ENCODE results near the gene ZNF641.

ZNF641 gene

DNA sequence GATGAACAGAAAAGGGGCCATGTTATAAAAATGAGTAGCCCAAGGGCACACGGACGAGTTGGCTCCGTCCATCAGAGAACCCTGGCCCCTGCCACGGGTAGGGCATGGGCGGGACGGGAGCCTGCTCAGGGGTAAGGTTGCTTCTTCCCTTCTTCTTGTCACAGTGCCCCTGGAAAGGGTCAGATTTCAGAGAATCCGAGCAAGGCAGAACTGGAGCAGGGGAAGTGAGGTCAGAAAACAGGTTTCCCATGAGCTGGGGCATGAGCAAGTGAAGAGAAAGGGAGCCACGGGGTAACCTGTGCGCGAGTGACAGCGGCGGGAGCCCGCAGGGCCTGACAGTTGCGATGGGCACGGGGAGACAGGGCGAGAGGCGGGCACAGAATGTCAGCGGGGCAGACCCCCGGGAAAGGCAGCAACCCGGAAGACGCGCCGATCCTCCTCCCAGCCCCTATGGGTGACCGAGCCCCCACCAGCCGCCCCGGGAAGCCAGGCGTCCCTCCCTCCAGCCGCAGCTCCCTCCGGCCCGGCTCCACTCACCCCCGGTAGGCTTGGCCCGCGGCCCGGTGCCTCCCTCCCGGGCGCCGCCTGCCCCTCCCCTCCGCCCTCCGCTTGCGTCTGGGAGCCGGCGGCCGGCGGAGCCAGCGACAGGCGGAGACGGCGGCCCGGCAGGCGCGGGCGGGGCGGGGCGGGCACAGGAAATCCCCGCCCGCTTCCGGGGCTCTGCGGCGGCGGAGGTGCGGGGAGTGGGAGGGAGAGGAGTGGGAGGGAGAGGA lies at the start of gene ZNF641:
TSS of gene ZNF641 (minus strand) at position 671 of the 773 bp plus-strand sequence. CDS start 2,829 bp downstream, outside the sequence.
- H3K27ac ChIP-seq: peak within 1 kb of the TSS; percentile 91
- TF ChIP-seq, protein P1, sequence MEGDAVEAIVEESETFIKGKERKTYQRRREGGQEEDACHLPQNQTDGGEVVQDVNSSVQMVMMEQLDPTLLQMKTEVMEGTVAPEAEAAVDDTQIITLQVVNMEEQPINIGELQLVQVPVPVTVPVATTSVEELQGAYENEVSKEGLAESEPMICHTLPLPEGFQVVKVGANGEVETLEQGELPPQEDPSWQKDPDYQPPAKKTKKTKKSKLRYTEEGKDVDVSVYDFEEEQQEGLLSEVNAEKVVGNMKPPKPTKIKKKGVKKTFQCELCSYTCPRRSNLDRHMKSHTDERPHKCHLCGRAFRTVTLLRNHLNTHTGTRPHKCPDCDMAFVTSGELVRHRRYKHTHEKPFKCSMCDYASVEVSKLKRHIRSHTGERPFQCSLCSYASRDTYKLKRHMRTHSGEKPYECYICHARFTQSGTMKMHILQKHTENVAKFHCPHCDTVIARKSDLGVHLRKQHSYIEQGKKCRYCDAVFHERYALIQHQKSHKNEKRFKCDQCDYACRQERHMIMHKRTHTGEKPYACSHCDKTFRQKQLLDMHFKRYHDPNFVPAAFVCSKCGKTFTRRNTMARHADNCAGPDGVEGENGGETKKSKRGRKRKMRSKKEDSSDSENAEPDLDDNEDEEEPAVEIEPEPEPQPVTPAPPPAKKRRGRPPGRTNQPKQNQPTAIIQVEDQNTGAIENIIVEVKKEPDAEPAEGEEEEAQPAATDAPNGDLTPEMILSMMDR (conservative IDR thresholded peaks at IDR 0.05): no peak

DNA sequence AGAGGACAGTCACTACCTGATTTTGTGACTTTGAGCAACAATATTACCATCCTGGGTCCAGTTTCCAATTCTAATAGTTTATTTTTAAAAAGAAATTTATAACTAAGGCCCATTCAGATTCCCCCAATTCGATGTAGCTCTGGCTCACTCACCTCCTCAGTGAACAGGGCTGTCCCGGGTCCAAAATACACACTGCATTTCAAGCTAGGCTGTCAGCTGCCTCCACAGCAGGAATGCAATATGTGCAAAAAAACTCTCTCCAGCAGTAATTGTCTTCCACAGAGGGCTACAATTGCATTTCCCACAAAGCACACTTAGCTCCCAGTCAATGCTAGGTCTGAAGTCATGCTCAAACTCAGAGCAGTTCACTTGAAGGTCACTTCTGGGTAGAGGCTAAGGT lies 39.3 kb upstream of the ZNF641 start:
- no peak overlapping the region for H3K27ac ChIP-seq
- TF ChIP-seq, protein P1 (conservative IDR thresholded peaks at IDR 0.05): no peak

DNA sequence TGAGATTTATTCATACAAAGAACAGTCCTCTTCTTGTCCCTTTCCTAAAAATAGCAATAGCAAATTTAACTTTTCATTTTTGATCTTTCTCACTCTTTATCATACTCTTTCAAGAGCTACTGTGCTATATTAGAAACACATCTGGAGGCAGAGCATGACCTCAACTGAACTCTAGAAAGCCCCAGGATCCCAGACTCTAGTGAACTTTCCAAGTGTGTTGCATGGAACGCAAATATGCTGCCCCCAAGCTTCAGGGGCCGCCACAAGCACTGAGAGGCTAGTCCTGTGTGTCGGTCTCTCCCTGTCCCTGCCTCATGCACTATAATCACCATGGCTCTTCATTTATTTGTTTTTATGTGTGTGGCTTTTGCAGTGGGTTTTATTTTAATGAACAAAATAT lies 38.7 kb upstream of the ZNF641 start:
- H3K27ac ChIP-seq: no peak overlapping the region
- TF ChIP-seq, protein P1 (conservative IDR thresholded peaks at IDR 0.05): no peak

DNA sequence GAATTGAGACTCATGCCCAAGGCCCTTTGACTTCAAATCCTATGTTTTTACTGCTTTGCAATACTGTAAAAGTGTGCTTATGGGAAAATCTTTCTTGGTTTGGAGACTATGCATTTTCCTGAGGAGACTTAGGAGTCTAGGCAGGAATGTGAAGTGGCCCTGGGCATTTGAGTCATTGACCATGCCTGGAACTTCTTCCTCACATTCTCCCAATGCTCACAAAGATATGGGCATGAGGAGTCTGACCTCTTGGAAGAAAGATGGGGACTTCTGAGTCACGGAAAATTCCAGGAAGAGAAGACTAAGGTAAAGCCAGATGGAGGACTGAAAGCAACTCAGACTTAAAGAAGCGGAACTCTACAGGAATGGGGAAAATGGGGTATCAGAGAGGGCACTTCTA lies 38.2 kb upstream of the ZNF641 start:
- no peak overlapping the region for H3K27ac ChIP-seq
- TF ChIP-seq, protein P1 (conservative IDR thresholded peaks at IDR 0.05): no peak

DNA sequence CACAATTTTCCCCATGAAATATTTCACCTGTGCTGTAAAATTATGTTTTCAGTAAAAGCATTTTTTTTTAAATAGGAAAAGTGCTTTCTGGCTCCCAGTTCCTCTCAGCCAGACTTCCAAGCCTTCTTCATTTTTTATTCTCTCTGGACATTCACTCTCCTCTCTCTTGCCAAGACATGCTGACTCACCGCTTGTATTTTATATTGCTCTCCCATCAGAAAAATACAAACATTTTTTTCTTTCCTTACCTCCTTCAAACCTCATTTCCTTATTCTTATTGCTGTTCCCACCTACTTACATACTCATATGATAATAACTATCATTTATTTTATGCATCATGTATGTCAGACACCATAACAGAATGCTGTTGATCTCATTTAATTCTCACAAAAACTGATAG lies 37.7 kb upstream of the ZNF641 start:
- TF ChIP-seq, protein P1 (conservative IDR thresholded peaks at IDR 0.05): no peak
- no peak overlapping the region for H3K27ac ChIP-seq

DNA sequence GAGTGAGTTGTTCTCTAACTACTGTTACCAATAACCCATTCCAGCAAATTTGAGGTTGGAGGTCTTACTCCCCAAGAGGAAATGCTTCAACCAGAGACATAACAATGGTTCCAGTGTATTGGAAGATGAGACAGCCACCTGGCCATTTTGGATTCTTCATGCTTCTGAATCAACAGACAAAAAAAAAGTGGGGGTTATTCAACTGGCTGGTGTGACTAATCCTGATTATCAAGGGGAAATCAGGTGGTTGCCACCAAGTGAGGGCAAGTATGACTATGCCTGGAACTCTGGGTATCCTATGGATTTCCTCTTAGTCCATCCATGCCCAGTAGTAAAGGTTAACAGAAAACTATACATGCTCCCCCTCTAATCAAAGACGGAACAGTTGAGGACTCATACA lies 29.9 kb upstream of the ZNF641 start:
- no peak overlapping the region for H3K27ac ChIP-seq
- TF ChIP-seq, protein P1 (conservative IDR thresholded peaks at IDR 0.05): no peak

DNA sequence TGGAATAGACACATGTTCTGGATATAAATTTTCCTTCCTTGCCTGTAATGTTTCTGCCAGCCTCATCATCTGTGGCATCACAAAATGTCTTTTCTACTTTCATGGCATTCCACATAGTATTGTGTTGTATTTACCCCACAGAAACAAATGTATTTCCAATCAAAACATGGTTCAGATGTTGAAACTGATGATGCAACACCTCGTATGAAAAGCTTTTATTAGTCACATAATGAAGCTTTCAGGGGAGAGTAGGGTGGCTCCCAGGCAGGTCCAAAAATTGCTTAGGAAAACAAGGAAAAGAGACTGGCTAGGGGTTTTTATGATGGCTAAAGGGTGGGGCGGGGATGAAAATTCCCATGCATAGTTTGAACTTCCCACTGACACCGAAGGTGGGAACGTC lies 29.1 kb upstream of the ZNF641 start:
- H3K27ac ChIP-seq: no peak overlapping the region
- TF ChIP-seq, protein P1 (conservative IDR thresholded peaks at IDR 0.05): no peak
